Panc1 (cell line): ENCODE results near the gene PLD3. TPM values are rescaled to one million over a fixed set of nuclear protein-coding genes. Genes with fewer than 3 reads are reported as not detected.

Source experiments
- ATAC-seq: fragments of 200-7000 bp; cut with Tn5 transposase; 2 replicates; pipeline ENCODE4 v1.9.1; 2020; ENCODE audit warnings: mild to moderate bottlenecking, moderate library complexity
- BruUV-seq: library from RNA; stranded (reverse); fragments of 400-500 nt; replicated peaks from 2 replicates; lab custom pipeline; 2021; lab: Mats Ljungman, UMichigan
- CTCF ChIA-PET: fragments of 300-600 bp; sonication (Branson Sonifier 250); formaldehyde crosslinking; loops from one replicate; lab custom pipeline; 2022; ENCODE audit warnings: antibody characterized with exemption; lab: Charles Lee
- POLR2A ChIA-PET: fragments of 300-600 bp; sonication (Branson Sonifier 250); formaldehyde crosslinking; loops from one replicate; lab custom pipeline; 2022; ENCODE audit warnings: antibody characterized with exemption; lab: Charles Lee
- DNase-seq: peaks from one replicate; pipeline ENCODE4 v3.0.0-alpha.2; 2010; ENCODE audit warnings: low read depth, low spot score
- H3K27ac ChIP-seq: 2 replicates; pipeline ENCODE4 v1.5.1; 2011; ENCODE audit warnings: mild to moderate bottlenecking, low read length, inconsistent platforms
- H3K27me3 ChIP-seq: fragments of 200-500 bp; sonication (Bioruptor generic); 2 replicates; pipeline ENCODE4 v1.6.0; 2014; ENCODE audit warnings: low read length, inconsistent platforms; ENCODE audit not compliant: control insufficient read depth, insufficient read depth
- H3K36me3 ChIP-seq: fragments of 200-500 bp; sonication (Bioruptor generic); 2 replicates; pipeline ENCODE4 v1.5.1; 2014; ENCODE audit warnings: inconsistent platforms, mild to moderate bottlenecking, low read length, moderate library complexity; ENCODE audit not compliant: control insufficient read depth, insufficient read depth
- H3K4me1 ChIP-seq: 2 replicates; pipeline ENCODE4 v1.5.1; 2011; ENCODE audit warnings: inconsistent platforms, mild to moderate bottlenecking, low read length, moderate library complexity; ENCODE audit not compliant: control insufficient read depth, insufficient read depth
- H3K4me3 ChIP-seq, 2 experiments: 2 replicates each; pipeline ENCODE4 v1.5.1; 2011 to 2012; ENCODE audit warnings: low read depth in 2 of 2, low read length in 2 of 2, mild to moderate bottlenecking in 2 of 2, inconsistent platforms in 1 of 2, moderate library complexity in 1 of 2
- H3K9me3 ChIP-seq: fragments of 200-500 bp; sonication (Bioruptor generic); 2 replicates; pipeline ENCODE4 v1.5.1; 2014; ENCODE audit warnings: low read depth, mild to moderate bottlenecking, inconsistent platforms, low read length, moderate library complexity; ENCODE audit not compliant: control insufficient read depth, insufficient read depth
- CTCF ChIP-seq: fragments of 450-650 bp; IDR thresholded peaks from 2 replicates; pipeline ENCODE4 v1.5.1; 2017; ENCODE audit warnings: mild to moderate bottlenecking
- POLR2AphosphoS5 ChIP-seq: IDR thresholded peaks from 2 replicates; pipeline ENCODE4 v1.6.1; 2012; ENCODE audit warnings: mild to moderate bottlenecking, low read depth, low read length, moderate library complexity
- REST ChIP-seq, 2 experiments: IDR thresholded peaks; 2 replicates each; pipeline ENCODE4 v1.6.1; 2011 to 2012; ENCODE audit warnings: low read depth in 2 of 2, control low read depth in 1 of 2, low read length in 1 of 2, mild to moderate bottlenecking in 1 of 2, moderate library complexity in 1 of 2; ENCODE audit not compliant: insufficient read depth in 1 of 2
- SIN3A ChIP-seq: IDR thresholded peaks from 2 replicates; pipeline ENCODE4 v1.6.1; 2012; ENCODE audit warnings: low read depth, mild to moderate bottlenecking, low read length, moderate library complexity, borderline replicate concordance; ENCODE audit not compliant: insufficient read depth
- TCF7L2 ChIP-seq: IDR thresholded peaks from 2 replicates; pipeline ENCODE4 v1.6.1; 2011; ENCODE audit warnings: mild to moderate bottlenecking, low read depth, low read length, inconsistent platforms
- in situ Hi-C: cut with HindIII; loops from 2 replicates; pipeline ENCODE4 v1.10.0; 2016; ENCODE audit warnings: low sequenced_read_pairs, low pct_unique_long_range_greater_than_20kb
- intact Hi-C: fragments of 100-400 bp; cut with micrococcal nuclease; formaldehyde crosslinking; loops from one replicate; pipeline ENCODE4 v1.10.0; 2022; ENCODE audit not compliant: unreplicated experiment
- total RNA-seq: library from RNA; stranded (reverse); gene quantifications from one replicate; pipeline ENCODE4 v1.2.1, GENCODE V29; 2021; ENCODE audit not compliant: unreplicated experiment

Gene PLD3
- total RNA-seq, 1 experiment from 2014 or later = 81.8 TPM

DNA sequence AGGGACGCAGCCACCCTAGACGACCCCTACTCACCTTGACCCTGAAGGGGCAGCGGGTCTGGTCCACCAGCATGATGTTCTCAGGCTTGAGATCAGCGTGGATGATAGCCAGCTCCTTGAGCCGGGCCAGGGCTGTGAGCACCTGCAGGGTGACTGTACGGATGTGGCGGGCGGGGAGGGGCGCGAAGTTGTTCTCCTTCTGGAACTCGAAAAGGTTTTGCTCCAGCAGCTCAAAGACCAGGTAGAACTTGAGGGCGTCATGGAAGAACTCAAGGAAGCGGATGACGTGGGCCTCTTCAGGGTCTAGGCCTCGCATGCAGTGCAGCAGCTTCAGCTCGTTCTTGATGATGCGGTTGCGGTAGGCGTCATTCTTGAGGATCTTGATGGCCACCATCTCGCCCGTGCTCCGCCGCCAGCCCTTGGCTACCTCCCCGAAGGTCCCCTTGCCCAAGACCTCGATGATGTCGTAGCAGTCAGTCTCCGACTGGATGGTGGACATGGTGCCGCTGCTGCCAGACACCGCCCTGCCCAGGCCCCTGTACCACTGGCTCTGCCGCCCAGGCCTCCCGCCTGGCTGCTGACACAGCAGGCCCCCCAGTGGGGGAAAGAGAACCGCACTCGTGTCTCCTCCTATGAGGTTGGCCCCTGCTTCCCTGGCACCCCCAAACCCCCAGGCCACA is 41.0 kb downstream of the PLD3 start:
- ChIA-PET POLR2A (no interaction called here), CTCF (no interaction called here)
- DNase-seq = no peak
- TF ChIP-seq TCF7L2 (no peak), CTCF (no peak), SIN3A (no peak), POLR2AphosphoS5 (no peak), REST (IDR thresholded peaks at IDR 0.05; ENCODE audit: insufficient read depth in 1 of 2, low read depth in 2 of 2, low read length in 1 of 2) (no peak)
- Histone ChIP-seq H3K36me3 (no peaks in the 10 kb centered on the region), H3K27ac (no peak overlapping the region), H3K9me3 (no peaks in the 10 kb centered on the region), H3K4me3 (no peak overlapping the region), H3K4me1 (no peaks in the 10 kb centered on the region), H3K27me3 (no peaks in the 10 kb centered on the region)
- BruUV-seq = no TSS peak
- in situ Hi-C loops (no loop called here), intact Hi-C loops (no loop called here)
- ATAC-seq = no peak

GRCh38 chr19:40390084-40390742 is 41.7 kb downstream of the PLD3 start, which contains the start of gene HIPK4:
Gene HIPK4, minus strand, starts transcription at chr19:40390181. Its CDS starts 279 bp downstream, at chr19:40389902.
- no peaks in the 10 kb centered on the region for H3K27me3 ChIP-seq
- no peaks in the 10 kb centered on the region for H3K4me1 ChIP-seq
- no TSS peak for BruUV-seq
- intact Hi-C loops (no loop called here), in situ Hi-C loops (no loop called here)
- DNase-seq (no peak), ATAC-seq (no peak)
- no peak for TF ChIP-seq CTCF
- no peak for TF ChIP-seq SIN3A
- no peak within 1 kb of the TSS for H3K27ac ChIP-seq
- POLR2A ChIA-PET = no interaction called here
- H3K4me3 ChIP-seq = no peak within 1 kb of the TSS
- no peaks in the 10 kb centered on the region for H3K36me3 ChIP-seq
- no peaks in the 10 kb centered on the region for H3K9me3 ChIP-seq
- CTCF ChIA-PET = no interaction called here
